GM08714 (cell line): Measurements from ENCODE around the gene ATP9A.
A peak's percentile ranks its signal among the peaks of the same experiment; 100 is the strongest.
"Not testable (repeated sequence)": the region's sequence is repeated elsewhere in the genome, so short reads cannot be mapped to it uniquely, and the experiment has no call there.

Experiments
- H3K4me3 ChIP-seq: fragments of 200-500 bp; sonication (Bioruptor generic); 2 replicates; pipeline ENCODE4 v1.5.1; 2014; ENCODE audit warnings: mild to moderate bottlenecking, low read length, inconsistent platforms
- ZNF274 ChIP-seq: IDR thresholded peaks from 2 replicates; pipeline ENCODE4 v1.6.1; 2012; ENCODE audit warnings: mild to moderate bottlenecking, low read depth, low read length

Gene ATP9A

GRCh38 chr20:51767867-51768758 lies at the start of gene ATP9A:
TSS of gene ATP9A (minus strand) at chr20:51768390. CDS start at chr20:51768369, 21 bp downstream.
- H3K4me3 ChIP-seq = peak within 1 kb of the TSS; percentile 22; the same call in 1 of the 2 replicates
- TF ChIP-seq ZNF274 = no peak

- H3K4me3 ChIP-seq = not testable (repeated sequence)
Measured at GRCh38 chr20:51816856-51817255, 48.7 kb upstream of the ATP9A start.

- no peak overlapping the region for H3K4me3 ChIP-seq
- no peak for TF ChIP-seq ZNF274
Measured at GRCh38 chr20:51815383-51816076, 47.3 kb upstream of the ATP9A start.

GRCh38 chr20:51812861-51813260 lies 44.7 kb upstream of the ATP9A start:
- TF ChIP-seq ZNF274 = no peak
- H3K4me3 ChIP-seq = no peak overlapping the region

GRCh38 chr20:51811514-51812128 lies 43.4 kb upstream of the ATP9A start:
- H3K4me3 ChIP-seq = no peak overlapping the region
- no peak for TF ChIP-seq ZNF274

GRCh38 chr20:51811042-51811355 lies 42.8 kb upstream of the ATP9A start:
- no peak for TF ChIP-seq ZNF274
- H3K4me3 ChIP-seq = no peak overlapping the region

GRCh38 chr20:51810155-51811041 lies 42.2 kb upstream of the ATP9A start:
- TF ChIP-seq ZNF274 = no peak
- no peak overlapping the region for H3K4me3 ChIP-seq

- H3K4me3 ChIP-seq = no peak overlapping the region
- no peak for TF ChIP-seq ZNF274
Measured at GRCh38 chr20:51807720-51808250, 39.6 kb upstream of the ATP9A start.

GRCh38 chr20:51804754-51805153 lies 36.6 kb upstream of the ATP9A start:
- no peak for TF ChIP-seq ZNF274
- H3K4me3 ChIP-seq = no peak overlapping the region

GRCh38 chr20:51803148-51803854 lies 35.1 kb upstream of the ATP9A start:
- no peak overlapping the region for H3K4me3 ChIP-seq
- no peak for TF ChIP-seq ZNF274

GRCh38 chr20:51802170-51802751 lies 34.1 kb upstream of the ATP9A start, which contains the start of gene SALL4:
TSS of gene SALL4 (minus strand) at chr20:51802521. CDS start at chr20:51802408, 113 bp downstream.
- no peak for TF ChIP-seq ZNF274
- H3K4me3 ChIP-seq = no peak within 1 kb of the TSS; the same call in 1 of the 2 replicates

GRCh38 chr20:51801823-51802123 lies 33.6 kb upstream of the ATP9A start:
- TF ChIP-seq ZNF274 = no peak
- no peak overlapping the region for H3K4me3 ChIP-seq
